Stimulated activated CD4-positive, alpha-beta T cell treated with anti-CD3 and anti-CD28 coated beads, Interleukin-2, amount 100 ng/mL, for 24 hours (primary cell): Measurements from ENCODE around the gene AAK1.
"Not testable (repeated sequence)": the region's sequence is repeated elsewhere in the genome, so short reads cannot be mapped to it uniquely, and the experiment has no call there.

Source experiments
- DNase-seq, 2 donors: peaks; one replicate each; pipeline ENCODE4 v3.0.0-alpha.2; 2020

AAK1 gene

GRCh38 chr2:69474688-69475087 lies 168.9 kb downstream of the AAK1 start:
- no peak for DNase-seq

GRCh38 chr2:69471793-69472192 lies 171.7 kb downstream of the AAK1 start:
- no peak for DNase-seq

GRCh38 chr2:69470911-69471310 lies 172.6 kb downstream of the AAK1 start:
- DNase-seq: no peak

GRCh38 chr2:69469784-69470183 lies 173.8 kb downstream of the AAK1 start:
- DNase-seq: no peak

- no peak for DNase-seq
Measured at GRCh38 chr2:69469375-69469774, 174.2 kb downstream of the AAK1 start.

- DNase-seq: no peak
Measured at GRCh38 chr2:69466728-69467127, 176.8 kb downstream of the AAK1 start.

GRCh38 chr2:69465513-69466456 lies 177.8 kb downstream of the AAK1 start:
- no peak for DNase-seq

GRCh38 chr2:69464575-69464974 lies 179.0 kb downstream of the AAK1 start:
- DNase-seq: no peak

- DNase-seq: no peak
Measured at GRCh38 chr2:69462780-69463179, 180.8 kb downstream of the AAK1 start.

- DNase-seq: no peak
Measured at GRCh38 chr2:69461404-69461803, 182.1 kb downstream of the AAK1 start.

GRCh38 chr2:69459936-69460335 lies 183.6 kb downstream of the AAK1 start:
- no peak for DNase-seq

- DNase-seq: no peak
Measured at GRCh38 chr2:69456950-69457445, 186.5 kb downstream of the AAK1 start.

- no peak for DNase-seq
Measured at GRCh38 chr2:69456154-69456553, 187.4 kb downstream of the AAK1 start.

- no peak for DNase-seq
Measured at GRCh38 chr2:69454976-69455375, 188.6 kb downstream of the AAK1 start.

GRCh38 chr2:69453475-69454129 lies 189.9 kb downstream of the AAK1 start:
- peak in 1 of 2 donors; percentile 20 for DNase-seq

- DNase-seq: no peak
Measured at GRCh38 chr2:69452687-69453086, 190.9 kb downstream of the AAK1 start.

GRCh38 chr2:69450735-69451416 lies 192.7 kb downstream of the AAK1 start:
- DNase-seq: no peak

GRCh38 chr2:69449906-69450305 lies 193.6 kb downstream of the AAK1 start:
- DNase-seq: no peak

GRCh38 chr2:69443673-69444072 lies 199.9 kb downstream of the AAK1 start:
- DNase-seq: not testable (repeated sequence)

GRCh38 chr2:69439499-69439898 lies 204.0 kb downstream of the AAK1 start:
- not testable (repeated sequence) for DNase-seq

- no peak for DNase-seq
Measured at GRCh38 chr2:69438580-69438979, 205.0 kb downstream of the AAK1 start.

- no peak for DNase-seq
Measured at GRCh38 chr2:69437751-69438154, 205.8 kb downstream of the AAK1 start.
